Measurements from ENCODE around the gene OBI1.
A peak's percentile ranks its signal among the peaks of the same experiment; 100 is the strongest.

The OBI1 gene

DNA sequence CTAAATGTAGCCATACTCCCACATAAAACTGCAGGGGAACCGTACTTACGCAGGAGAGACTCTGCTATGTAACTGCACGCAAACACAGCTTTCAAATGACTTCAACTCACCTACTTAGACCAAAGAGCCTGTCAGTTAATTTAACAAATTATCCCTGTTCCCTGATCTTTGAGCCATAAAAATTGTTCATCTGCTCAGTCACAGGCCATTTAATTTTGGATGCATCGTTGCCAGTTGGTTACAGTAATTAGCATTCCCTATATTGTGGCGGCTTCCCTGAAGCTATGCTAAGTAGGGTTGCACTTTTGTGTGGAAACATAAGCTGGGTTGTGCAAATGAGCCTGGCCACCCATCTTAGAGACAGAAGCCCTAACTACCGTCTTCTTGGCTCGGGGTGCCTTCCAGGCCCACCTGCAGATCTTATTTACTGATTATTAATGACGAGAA, 21.2 kb upstream of the OBI1 start:
- H3K4me3 ChIP-seq (ENCODE audit: low read depth, low read length), result no peak overlapping the region
- TF ChIP-seq, protein P1, sequence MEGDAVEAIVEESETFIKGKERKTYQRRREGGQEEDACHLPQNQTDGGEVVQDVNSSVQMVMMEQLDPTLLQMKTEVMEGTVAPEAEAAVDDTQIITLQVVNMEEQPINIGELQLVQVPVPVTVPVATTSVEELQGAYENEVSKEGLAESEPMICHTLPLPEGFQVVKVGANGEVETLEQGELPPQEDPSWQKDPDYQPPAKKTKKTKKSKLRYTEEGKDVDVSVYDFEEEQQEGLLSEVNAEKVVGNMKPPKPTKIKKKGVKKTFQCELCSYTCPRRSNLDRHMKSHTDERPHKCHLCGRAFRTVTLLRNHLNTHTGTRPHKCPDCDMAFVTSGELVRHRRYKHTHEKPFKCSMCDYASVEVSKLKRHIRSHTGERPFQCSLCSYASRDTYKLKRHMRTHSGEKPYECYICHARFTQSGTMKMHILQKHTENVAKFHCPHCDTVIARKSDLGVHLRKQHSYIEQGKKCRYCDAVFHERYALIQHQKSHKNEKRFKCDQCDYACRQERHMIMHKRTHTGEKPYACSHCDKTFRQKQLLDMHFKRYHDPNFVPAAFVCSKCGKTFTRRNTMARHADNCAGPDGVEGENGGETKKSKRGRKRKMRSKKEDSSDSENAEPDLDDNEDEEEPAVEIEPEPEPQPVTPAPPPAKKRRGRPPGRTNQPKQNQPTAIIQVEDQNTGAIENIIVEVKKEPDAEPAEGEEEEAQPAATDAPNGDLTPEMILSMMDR (IDR thresholded peaks at IDR 0.05; ENCODE audit: borderline replicate concordance, insufficient read depth, low read depth, low read length), result no peak

DNA sequence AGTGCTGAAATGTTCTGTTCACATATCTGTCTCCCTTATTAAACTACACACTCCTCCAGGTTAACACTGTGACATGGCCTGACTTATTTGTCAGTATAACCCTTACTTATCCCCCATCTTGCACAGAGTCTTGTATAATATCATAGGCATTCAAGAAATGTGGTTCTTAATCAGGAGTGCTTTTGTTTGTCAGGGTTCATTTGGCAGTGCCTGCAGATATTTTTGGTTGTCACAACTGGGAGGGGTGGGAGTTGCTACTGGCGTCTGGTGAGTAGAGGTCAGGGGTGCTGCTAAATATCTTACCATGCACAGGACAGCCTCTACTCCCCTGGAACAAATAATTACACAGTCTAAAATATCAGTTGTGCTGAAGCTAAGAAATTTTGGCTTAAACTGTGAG, 20.4 kb upstream of the OBI1 start:
- TF ChIP-seq, protein P1 (IDR thresholded peaks at IDR 0.05; ENCODE audit: borderline replicate concordance, insufficient read depth, low read depth, low read length), result no peak

DNA sequence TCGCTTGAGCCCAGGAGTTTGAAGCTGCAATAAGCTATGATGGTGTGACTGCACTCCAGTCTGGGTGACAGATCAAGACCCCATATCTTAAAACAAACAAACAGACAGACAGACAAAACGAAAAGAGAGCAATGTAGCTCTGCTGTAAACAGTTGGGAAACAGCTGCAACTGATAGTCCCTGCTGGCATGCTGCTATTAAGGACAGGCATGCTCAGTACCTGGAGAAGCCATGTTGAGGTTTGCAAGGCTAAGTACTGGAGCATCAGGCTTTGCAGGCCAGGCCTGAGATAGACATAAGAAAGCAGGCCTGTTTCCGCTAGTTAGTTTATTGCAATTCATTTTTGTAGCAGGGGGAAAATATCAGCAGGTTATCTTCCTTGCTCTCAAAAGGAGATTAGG, 16.2 kb upstream of the OBI1 start:
- TF ChIP-seq, protein P1 (IDR thresholded peaks at IDR 0.05; ENCODE audit: borderline replicate concordance, insufficient read depth, low read depth, low read length), result no peak
- H3K4me3 ChIP-seq (ENCODE audit: low read depth, low read length), result no peak overlapping the region

More for the DNA sequence above, 20.4 kb upstream of the OBI1 start:
- H3K4me3 ChIP-seq (ENCODE audit: low read depth, low read length), result no peak overlapping the region

DNA sequence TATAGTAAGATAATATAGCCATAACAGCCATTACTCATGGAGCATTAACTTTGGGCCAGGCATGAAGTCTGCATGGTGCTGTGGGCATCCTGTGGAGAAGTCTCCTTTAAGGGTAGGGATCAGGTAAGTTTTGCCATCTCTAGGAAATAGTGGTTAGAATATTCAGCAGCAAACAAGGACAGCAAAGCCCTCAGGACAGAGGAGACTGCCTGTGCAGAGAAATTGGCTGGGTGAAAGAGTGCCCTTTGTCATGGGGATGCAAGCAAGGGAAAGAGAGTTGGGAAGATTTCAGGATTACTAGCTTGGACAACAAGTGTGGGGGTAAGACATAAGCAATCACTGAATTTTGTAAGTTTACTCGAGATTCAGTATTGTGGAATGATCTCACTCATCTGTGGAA, 15.7 kb upstream of the OBI1 start:
- TF ChIP-seq, protein P1 (IDR thresholded peaks at IDR 0.05; ENCODE audit: borderline replicate concordance, insufficient read depth, low read depth, low read length), result no peak
- H3K4me3 ChIP-seq (ENCODE audit: low read depth, low read length), result no peak overlapping the region

DNA sequence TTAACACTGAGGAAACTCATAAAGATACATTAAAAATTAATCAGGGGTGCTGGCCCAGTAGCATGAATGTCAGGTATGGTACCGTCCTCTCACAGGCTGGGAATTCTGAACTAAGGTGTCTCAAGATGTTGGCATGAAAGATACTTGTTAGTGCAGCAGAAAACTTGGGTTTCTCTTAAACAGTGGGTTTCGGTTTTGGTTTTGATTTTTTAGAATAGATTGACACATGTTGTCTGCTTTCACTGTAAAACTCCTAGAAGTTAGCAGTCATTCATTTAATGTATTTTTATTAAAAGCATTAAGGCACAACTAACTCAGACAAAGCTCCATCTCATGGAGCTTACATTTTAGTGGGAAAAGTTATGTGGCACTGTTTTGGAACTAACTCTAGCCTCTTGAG, 3.5 kb upstream of the OBI1 start:
- TF ChIP-seq, protein P1 (IDR thresholded peaks at IDR 0.05; ENCODE audit: borderline replicate concordance, insufficient read depth, low read depth, low read length), result no peak
- H3K4me3 ChIP-seq (ENCODE audit: low read depth, low read length), result no peak overlapping the region

DNA sequence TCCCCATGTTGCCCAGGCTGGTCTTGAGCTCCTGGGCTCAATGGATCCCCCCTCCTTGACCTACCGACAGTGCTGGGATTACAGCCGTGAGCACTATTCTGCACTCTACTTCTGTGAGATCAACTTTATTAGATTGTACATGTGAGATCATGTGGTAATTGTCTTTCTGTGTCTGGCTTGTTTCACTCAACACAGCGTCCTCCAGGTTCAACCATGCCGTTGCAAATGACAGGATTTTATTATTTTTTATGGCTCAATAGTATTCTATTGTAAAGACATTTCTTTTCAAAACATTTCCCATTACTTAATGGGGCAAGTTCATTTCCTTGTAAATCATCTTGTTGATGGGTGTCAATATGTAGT, 1.5 kb upstream of the OBI1 start:
- TF ChIP-seq, protein P1 (IDR thresholded peaks at IDR 0.05; ENCODE audit: borderline replicate concordance, insufficient read depth, low read depth, low read length), result no peak
- H3K4me3 ChIP-seq (ENCODE audit: low read depth, low read length), result no peak overlapping the region

DNA sequence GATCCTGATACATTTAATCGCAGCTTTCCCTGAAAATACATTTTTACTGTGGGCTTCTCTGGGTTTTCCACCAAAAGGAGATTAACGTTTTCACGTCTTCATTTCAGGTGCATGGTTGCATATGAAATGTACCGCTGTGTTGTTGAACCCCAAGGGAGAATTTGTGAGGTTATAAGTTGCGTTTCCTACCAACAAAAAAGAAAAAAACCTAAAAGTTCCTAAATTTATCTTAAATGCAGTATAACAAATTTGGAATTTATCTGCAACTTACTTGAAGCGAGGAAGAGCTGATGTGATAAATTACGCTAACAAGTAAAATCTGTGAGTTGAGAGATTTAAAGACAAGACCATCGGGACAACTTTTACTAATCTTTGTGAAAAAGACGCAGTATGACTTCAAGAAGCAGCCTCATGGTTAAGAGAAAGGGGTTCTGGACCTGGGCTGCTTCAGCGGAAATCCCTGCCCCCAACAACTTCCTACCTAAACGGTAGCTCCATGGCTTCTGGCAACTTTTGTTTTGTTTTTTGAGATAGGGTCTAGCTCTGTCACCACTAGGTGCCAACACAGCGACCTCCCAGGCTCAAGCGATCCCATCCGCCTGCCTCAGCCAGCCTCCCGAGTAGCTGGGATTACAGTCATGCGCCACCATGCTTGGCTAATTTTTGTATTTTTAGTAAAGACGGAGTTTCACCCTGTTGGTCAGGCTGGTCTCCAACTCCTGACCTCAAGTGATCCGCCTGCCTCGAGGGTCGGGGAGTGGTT, 958 bp upstream of the OBI1 start:
- peak overlapping the region; percentile 82 for H3K4me3 ChIP-seq (ENCODE audit: low read depth, low read length)
- TF ChIP-seq, protein P1 (IDR thresholded peaks at IDR 0.05; ENCODE audit: borderline replicate concordance, insufficient read depth, low read depth, low read length), result no peak
